Mucosa of stomach (tissue), 1 donor: ENCODE data around the gene PCK2.

ENCODE experiments used
- H3K27me3 ChIP-seq: one replicate; pipeline ENCODE4 v1.7.0; 2013; ENCODE audit warnings: mild to moderate bottlenecking, low read length; ENCODE audit not compliant: control insufficient read depth, insufficient read depth
- H3K36me3 ChIP-seq: one replicate; pipeline ENCODE4 v1.7.0; 2013; ENCODE audit warnings: low read length; ENCODE audit not compliant: control insufficient read depth, insufficient read depth
- H3K4me1 ChIP-seq: one replicate; pipeline ENCODE4 v1.7.0; 2013; ENCODE audit warnings: mild to moderate bottlenecking, low read length; ENCODE audit not compliant: control insufficient read depth, insufficient read depth
- H3K4me3 ChIP-seq: one replicate; pipeline ENCODE4 v1.7.0; 2013; ENCODE audit warnings: low read length
- H3K9ac ChIP-seq: one replicate; pipeline ENCODE4 v1.7.0; 2013; ENCODE audit warnings: mild to moderate bottlenecking, low read length, moderate library complexity
- H3K9me3 ChIP-seq: one replicate; pipeline ENCODE4 v1.7.0; 2013; ENCODE audit warnings: mild to moderate bottlenecking, low read length, moderate library complexity; ENCODE audit not compliant: control insufficient read depth
- donor health status: Pancreatic carcinoma.

PCK2 gene

GRCh38 chr14:24145219-24145618, 51.1 kb downstream of the PCK2 start:
- Histone ChIP-seq H3K9ac (peak overlapping the region; percentile 74), H3K36me3 (peaks cover 9% of the 10 kb centered on the region), H3K4me1 (peaks cover 24% of the 10 kb centered on the region), H3K4me3 (peak overlapping the region; percentile 76), H3K27me3 (no peaks in the 10 kb centered on the region), H3K9me3 (no peaks in the 10 kb centered on the region)

DNA sequence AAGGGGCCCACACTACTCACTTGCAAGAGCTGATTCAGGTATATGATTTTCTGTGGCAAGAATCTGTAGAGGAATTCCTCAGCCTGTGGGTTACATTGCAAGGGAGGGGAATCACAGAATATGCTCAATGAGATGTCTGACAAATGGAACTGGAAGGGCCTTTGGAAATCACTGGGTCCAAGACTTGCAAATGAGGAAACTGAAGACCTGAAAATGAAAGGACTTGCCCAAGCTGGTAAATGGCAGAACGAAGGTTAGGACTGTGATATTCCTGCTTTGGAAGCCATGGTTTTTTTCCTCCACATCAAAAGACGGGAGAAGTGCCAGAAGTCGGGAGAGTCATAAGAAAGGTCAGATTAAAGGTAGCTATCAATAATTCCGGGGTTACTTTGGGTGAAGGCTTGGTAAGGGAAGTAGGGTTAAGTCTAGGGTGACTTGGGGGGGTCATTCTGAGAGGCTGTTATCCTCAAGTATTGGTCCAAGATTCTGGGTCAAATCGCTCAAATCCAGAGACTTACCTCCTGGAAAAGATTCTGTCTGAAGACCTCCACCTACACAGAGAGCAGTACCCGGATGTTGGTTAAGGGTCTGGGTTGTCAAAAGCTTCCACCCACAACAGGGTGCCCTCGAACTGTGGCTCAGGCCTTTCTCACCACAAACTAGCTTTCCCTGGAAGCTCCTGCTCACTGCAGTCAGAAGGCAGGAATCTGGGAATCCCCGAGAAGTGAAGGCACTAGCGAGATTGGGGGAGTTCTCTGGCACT, 51.8 kb downstream of the PCK2 start:
- H3K27me3 ChIP-seq: no peaks in the 10 kb centered on the region

GRCh38 chr14:24146453-24146977, 52.4 kb downstream of the PCK2 start, which contains the start of gene PSME2:
TSS of gene PSME2 (minus strand) at chr14:24146610. CDS start at chr14:24146581, 29 bp downstream.
- Histone ChIP-seq H3K4me1 (peaks cover 24% of the 10 kb centered on the region), H3K36me3 (peaks cover 15% of the 10 kb centered on the region), H3K9ac (peak within 1 kb of the TSS; percentile 74), H3K27me3 (no peaks in the 10 kb centered on the region), H3K9me3 (no peaks in the 10 kb centered on the region), H3K4me3 (peak within 1 kb of the TSS; percentile 76)

More for the DNA sequence above, 51.8 kb downstream of the PCK2 start:
- H3K9me3 ChIP-seq: no peaks in the 10 kb centered on the region
- H3K9ac ChIP-seq: peak overlapping the region; percentile 74
- H3K36me3 ChIP-seq: peaks cover 10% of the 10 kb centered on the region
- H3K4me1 ChIP-seq: peaks cover 24% of the 10 kb centered on the region
- peak overlapping the region; percentile 76 for H3K4me3 ChIP-seq

- H3K4me1 ChIP-seq: peaks cover 19% of the 10 kb centered on the region
- peak within 1 kb of the TSS; percentile 76 for H3K4me3 ChIP-seq
- peak within 1 kb of the TSS; percentile 74 for H3K9ac ChIP-seq
- H3K27me3 ChIP-seq: no peaks in the 10 kb centered on the region
- H3K36me3 ChIP-seq: peaks cover 20% of the 10 kb centered on the region
- H3K9me3 ChIP-seq: no peaks in the 10 kb centered on the region
These were observed 53.1 kb downstream of the PCK2 start, which contains the start of gene RNF31 for GRCh38 chr14:24146978-24147760. TSS of gene RNF31 (plus strand) at chr14:24147498. CDS start at chr14:24147699, 201 bp downstream.

DNA sequence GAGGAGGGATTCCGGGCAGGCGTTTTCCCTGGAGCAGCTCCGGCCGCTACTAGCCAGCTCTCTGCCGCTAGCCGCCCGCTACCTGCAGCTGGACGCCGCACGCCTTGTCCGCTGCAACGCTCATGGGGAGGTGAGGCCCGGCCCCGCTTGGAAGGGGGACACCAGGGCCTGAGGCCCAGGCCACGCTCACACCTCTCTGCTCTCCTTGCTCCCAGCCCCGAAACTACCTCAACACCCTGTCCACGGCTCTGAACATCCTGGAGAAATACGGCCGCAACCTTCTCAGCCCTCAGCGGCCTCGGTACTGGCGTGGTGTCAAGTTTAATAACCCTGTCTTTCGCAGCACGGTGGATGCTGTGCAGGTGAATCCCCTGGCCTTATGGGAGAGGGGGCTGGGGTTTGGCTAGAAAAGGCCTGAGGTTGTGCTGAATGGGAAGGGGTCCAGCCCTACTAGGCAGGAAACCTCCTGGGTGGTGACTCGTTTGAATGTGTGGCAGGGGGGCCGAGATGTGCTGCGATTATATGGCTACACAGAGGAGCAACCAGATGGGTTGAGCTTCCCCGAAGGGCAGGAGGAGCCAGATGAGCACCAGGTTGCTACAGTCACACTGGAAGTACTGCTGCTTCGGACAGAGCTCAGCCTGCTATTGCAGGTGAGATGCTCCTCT, 53.8 kb downstream of the PCK2 start:
- Histone ChIP-seq H3K27me3 (no peaks in the 10 kb centered on the region), H3K4me1 (peaks cover 18% of the 10 kb centered on the region), H3K36me3 (peaks cover 20% of the 10 kb centered on the region), H3K4me3 (peak overlapping the region; percentile 72), H3K9me3 (no peaks in the 10 kb centered on the region), H3K9ac (peak overlapping the region; percentile 74)

- H3K27me3 ChIP-seq: no peaks in the 10 kb centered on the region
- peaks cover 11% of the 10 kb centered on the region for H3K36me3 ChIP-seq
- H3K4me1 ChIP-seq: peaks cover 18% of the 10 kb centered on the region
- no peak overlapping the region for H3K4me3 ChIP-seq
- H3K9ac ChIP-seq: no peak overlapping the region
- no peaks in the 10 kb centered on the region for H3K9me3 ChIP-seq
These were observed 55.3 kb downstream of the PCK2 start for GRCh38 chr14:24149302-24149969.

DNA sequence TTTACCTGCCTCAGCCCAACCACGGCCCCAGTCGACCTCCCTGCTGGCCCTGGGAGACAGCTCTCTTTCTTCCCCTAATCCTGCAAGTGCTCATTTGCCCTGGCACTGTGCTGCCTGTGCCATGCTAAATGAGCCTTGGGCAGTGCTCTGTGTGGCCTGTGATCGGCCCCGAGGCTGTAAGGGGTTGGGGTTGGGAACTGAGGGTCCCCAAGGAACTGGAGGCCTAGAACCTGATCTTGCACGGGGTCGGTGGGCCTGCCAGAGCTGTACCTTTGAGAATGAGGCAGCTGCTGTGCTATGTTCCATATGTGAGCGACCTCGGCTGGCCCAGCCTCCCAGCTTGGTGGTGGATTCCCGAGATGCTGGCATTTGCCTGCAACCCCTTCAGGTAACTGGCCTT, 56.0 kb downstream of the PCK2 start:
- Histone ChIP-seq H3K4me3 (no peak overlapping the region), H3K4me1 (peaks cover 17% of the 10 kb centered on the region), H3K27me3 (no peaks in the 10 kb centered on the region), H3K9ac (no peak overlapping the region), H3K36me3 (peaks cover 14% of the 10 kb centered on the region), H3K9me3 (no peaks in the 10 kb centered on the region)

GRCh38 chr14:24150567-24150966, 56.5 kb downstream of the PCK2 start:
- Histone ChIP-seq H3K4me1 (peaks cover 11% of the 10 kb centered on the region), H3K4me3 (no peak overlapping the region), H3K36me3 (peaks cover 18% of the 10 kb centered on the region), H3K27me3 (no peaks in the 10 kb centered on the region), H3K9me3 (no peaks in the 10 kb centered on the region), H3K9ac (no peak overlapping the region)

- Histone ChIP-seq H3K27me3 (no peaks in the 10 kb centered on the region), H3K9me3 (no peaks in the 10 kb centered on the region), H3K4me1 (peaks cover 7% of the 10 kb centered on the region), H3K4me3 (no peak overlapping the region), H3K9ac (no peak overlapping the region), H3K36me3 (peaks cover 22% of the 10 kb centered on the region)
These were observed 56.9 kb downstream of the PCK2 start for GRCh38 chr14:24150993-24151392.

DNA sequence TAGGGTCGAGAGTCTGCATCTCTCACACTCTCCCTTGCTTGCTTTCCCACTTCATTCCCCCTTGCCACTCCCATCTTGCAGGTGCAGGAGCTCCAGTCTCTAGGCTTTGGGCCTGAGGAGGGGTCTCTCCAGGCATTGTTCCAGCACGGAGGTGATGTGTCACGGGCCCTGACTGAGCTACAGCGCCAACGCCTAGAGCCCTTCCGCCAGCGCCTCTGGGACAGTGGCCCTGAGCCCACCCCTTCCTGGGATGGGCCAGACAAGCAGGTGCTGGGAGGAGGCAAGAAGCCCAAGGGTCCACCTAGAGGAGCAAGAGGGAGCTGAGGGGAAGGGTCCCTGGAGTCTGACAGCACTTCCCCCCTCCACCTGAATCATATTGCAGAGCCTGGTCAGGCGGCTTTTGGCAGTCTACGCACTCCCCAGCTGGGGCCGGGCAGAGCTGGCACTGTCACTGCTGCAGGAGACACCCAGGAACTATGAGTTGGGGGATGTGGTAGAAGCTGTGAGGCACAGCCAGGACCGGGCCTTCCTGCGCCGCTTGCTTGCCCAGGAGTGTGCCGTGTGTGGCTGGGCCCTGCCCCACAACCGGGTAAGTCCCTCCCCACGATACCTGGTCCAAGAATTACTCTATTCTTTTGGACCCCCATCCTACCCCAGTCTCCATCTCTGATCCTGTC, 57.4 kb downstream of the PCK2 start:
- H3K36me3 ChIP-seq: peaks cover 22% of the 10 kb centered on the region
- no peak overlapping the region for H3K9ac ChIP-seq
- H3K4me1 ChIP-seq: peaks cover 7% of the 10 kb centered on the region
- no peak overlapping the region for H3K4me3 ChIP-seq
- no peaks in the 10 kb centered on the region for H3K27me3 ChIP-seq
- no peaks in the 10 kb centered on the region for H3K9me3 ChIP-seq
